ENCODE results near the gene CRB1.

GRCh38 chr1:197222025-197222685, 45.9 kb upstream of the CRB1 start:
- TF ChIP-seq GATA2 (IDR thresholded peaks at IDR 0.05; ENCODE audit: low read depth, low read length) (no peak), GATA3 (IDR thresholded peaks at IDR 0.05; ENCODE audit: low read depth, low read length) (no peak)
